HG03135 (cell line): ENCODE measurements around the gene MBD3L5.
"Not testable (repeated sequence)": the region's sequence is repeated elsewhere in the genome, so short reads cannot be mapped to it uniquely, and the experiment has no call there.

Experiments used
- ATAC-seq: cut with Tn5 transposase; IDR thresholded peaks from one replicate; pipeline ENCODE4 v1.9.1; 2021; ENCODE audit warnings: mild to moderate bottlenecking, moderate library complexity; ENCODE audit not compliant: unreplicated experiment

The MBD3L5 gene

GRCh38 chr19:7030278-7030677 lies at the start of gene MBD3L5:
TSS of gene MBD3L5 (plus strand) at chr19:7030578. CDS start at chr19:7030612, 34 bp downstream.
- not testable (repeated sequence) for ATAC-seq

- ATAC-seq, result no peak
These were observed 46.9 kb upstream of the MBD3L5 start for GRCh38 chr19:6983448-6983847.

- no peak for ATAC-seq
These were observed 42.5 kb upstream of the MBD3L5 start for GRCh38 chr19:6987850-6988249.

DNA sequence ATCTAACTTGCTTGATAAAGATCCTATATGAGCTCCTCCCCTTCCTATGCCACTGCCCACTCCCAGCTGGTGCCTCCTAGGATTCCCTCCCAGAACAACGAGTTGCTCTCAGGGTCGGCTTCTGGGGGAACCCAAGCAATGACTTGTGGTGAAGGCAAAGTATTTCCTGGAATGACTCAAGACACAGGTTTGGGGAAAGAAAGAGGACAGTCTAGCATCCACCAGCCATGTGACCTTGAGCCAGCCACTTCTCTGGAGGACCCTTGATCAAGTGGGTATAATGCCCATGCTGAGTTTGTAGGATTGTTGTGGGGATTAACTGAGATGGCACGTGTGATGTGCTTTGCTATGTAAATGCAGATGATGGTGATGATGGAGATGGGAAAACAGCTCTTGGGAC lies 42.1 kb upstream of the MBD3L5 start:
- ATAC-seq, result no peak

DNA sequence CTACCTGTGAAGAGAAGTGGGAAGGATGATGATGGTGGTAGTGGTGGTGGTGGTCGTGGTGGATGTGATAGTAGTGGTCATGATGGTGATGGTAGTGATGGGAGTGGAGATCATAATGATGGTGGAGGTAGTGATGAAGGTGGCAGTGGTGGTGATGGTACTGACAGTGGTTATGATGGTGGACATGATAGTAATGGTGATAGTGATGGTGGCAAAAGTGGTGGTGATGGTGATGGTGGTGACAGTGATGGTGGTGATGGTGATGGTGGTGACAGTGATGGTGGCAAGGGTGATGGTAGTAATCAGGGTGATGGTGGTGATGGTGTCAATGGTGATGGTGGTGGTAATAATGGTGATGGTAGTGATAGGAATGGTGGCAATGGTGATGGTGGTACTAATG lies 35.3 kb upstream of the MBD3L5 start:
- ATAC-seq, result no peak

GRCh38 chr19:6996810-6997209 lies 33.6 kb upstream of the MBD3L5 start:
- ATAC-seq, result no peak

DNA sequence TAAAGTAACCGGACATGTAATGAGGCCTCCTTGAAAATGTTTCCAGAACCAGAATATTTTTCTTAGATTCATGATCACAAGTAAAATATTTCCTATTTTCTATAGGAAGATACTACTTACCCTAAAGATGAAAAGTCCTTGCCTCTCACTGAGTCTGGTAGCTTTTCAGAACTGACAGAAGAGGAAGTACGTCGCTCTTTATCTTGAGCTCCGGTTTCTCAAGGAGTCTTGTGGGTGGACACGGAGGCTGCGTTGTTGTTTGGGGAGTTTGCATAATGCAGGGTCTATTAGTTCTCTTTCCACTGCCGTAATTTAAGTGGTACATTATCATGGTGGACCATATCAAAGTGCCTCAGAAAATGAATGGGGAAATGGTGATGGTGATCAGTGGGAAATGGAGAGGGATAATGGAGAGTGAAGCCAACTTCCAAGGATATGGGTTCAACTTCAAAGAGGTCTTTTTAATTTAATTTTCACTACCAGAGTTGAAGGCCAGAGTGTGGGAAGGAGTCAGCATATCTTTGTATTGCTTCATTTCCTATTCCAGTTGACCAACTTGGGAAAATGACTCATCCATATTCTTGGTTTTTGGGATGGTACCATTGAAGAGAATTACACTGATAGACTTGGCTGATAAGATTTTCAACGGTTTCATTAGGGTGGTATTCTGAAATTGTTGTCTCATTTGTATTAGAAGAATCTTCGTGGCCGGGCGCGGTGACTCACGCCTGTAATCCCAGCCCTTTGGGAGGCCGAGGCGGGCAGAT lies 32.5 kb upstream of the MBD3L5 start:
- no peak for ATAC-seq

DNA sequence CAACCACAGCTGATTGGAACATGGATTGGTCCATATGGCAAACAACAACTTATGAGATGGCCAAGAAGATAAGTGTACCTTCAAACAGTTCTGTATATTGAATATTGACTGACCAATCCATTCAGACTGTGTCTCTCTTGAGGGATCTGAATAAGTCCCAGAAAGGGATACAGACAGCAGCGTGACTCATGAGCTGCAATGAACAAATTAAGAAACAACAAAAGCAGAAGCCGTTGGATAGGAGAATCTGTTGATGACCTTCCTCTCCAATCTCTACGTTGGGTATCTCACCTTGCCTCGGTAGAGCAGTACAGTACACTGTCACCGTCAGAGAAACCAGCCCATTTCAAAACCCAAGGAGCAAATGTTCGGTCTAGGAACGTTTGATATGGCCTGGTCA lies 30.4 kb upstream of the MBD3L5 start:
- ATAC-seq, result no peak

- no peak for ATAC-seq
These were observed 30.0 kb upstream of the MBD3L5 start for GRCh38 chr19:7000333-7000732.

DNA sequence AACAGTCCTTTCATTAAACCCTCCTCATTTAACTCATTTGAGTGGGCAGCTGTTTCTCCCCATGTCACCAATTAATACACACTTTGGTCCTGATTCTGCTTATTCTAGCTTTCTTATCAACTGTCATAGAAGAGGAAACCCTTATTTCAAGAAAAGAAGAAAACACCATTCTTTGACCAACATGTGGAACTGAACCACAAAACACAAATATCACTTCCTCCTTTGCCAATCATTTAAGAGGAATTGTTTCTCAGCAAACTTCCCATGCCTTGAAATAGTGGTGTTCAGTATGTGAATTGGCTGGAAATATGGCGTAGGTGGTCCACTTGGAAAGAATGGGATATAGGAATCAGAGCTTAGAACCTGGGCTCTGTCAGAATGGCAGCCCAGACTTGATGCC lies 29.6 kb upstream of the MBD3L5 start:
- no peak for ATAC-seq

- ATAC-seq, result no peak
These were observed 26.0 kb upstream of the MBD3L5 start for GRCh38 chr19:7004313-7004931.

GRCh38 chr19:7006135-7006704 lies 24.2 kb upstream of the MBD3L5 start:
- no peak for ATAC-seq

- ATAC-seq, result no peak
These were observed 22.5 kb upstream of the MBD3L5 start for GRCh38 chr19:7007859-7008258.

DNA sequence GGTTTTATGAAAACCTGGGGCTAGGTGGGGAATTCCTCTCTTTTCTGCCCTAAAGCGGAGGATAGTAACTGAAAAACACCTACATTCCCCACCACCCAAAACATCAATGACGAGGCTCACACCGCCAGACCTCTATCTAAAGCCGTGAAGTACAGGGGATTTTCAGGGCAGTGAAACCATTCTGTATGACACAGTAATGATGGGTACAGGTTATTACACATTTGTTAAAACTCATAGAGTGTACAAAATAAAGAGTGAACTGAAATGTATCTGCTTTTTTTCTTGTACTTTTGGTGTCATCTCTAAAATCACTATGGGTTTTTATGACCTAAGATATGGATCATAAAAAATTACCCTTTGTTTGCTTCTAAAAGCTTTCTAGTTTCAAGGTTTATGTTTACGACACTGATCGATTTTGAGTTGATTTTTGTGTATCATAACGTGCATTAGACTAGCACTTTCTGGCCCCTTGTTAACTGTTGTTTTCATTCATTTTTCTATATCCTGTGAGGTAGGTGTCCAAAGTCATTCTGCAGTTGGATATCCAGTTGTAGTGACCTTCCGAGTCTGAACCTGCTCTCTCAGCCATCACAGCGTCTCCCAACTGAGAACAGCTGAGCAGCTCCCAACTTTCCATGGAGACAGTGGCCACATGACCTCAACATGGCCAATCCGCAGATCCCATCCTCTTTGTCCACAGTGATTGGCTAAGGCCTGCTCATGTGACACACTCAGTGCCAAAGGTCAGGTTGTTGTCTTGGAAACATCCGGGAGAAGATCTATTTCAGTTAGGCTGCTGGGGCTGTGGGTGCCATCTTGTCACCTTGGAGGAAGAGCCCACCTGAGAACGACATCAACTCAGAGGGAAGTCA lies 19.4 kb upstream of the MBD3L5 start:
- ATAC-seq, result no peak

DNA sequence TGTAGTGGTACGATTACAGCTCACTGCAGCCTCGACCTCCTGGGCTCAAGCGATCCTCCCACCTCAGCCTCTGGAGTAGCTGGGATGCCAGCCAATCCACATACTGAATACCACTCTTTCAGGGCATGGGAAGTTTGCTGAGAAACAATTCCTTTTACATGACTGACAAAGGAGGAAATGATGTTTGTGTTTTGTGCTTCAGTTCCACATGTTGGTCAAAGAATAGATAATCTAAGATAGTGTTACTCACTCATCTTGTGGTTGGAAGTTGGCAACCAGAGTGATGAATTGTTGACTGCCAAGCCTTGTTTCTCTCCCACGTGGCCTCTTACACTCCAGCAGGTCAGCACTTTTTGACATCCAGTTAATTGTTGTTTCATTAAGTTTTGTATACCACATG lies 16.7 kb upstream of the MBD3L5 start:
- ATAC-seq, result no peak

DNA sequence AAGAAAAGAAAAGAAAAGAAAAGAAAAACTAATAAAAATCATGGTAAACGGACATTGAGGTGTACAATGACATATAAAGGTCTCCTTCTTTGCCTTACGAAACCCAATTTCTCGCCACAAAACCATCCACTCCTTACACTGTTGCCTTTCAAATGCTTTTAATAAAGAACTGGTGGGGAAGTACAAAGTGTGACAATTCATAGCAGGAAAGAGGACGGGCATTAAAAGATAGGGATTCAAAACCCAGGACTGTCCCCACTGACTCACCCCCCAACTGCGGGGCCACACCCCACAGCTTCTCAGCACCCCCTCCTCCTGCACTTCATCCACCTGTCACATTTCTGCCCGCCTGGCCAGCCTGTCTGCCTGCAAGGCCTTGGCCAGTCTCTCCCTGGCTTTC lies 11.6 kb upstream of the MBD3L5 start:
- ATAC-seq, result no peak

DNA sequence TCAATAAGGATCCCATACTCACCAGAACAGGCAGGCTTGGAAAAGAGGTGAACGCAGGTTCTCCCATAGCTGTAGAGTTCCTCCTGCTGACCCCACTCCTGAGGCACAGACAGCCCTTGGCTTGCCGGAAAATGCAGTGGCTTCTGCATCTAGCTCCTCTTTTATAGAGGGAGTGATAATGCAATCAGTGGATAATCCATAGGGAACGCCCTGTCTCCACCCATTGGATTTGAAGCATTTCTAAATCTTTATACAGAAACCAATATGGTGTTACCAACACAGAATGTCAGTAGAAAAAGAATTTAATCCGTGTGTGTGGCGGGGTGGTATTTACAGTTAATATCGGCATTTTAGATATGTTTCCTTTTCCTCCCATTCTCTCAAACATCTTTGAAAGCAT lies 9.0 kb upstream of the MBD3L5 start, which contains the start of gene MBD3L2B:
MBD3L2B (minus strand) TSS at position 101 of the 400 bp plus-strand sequence; CDS start at position 67, 34 bp downstream.
- ATAC-seq, result not testable (repeated sequence)

- not testable (repeated sequence) for ATAC-seq
These were observed 1.6 kb upstream of the MBD3L5 start for GRCh38 chr19:7028790-7029189.

GRCh38 chr19:7040079-7040478 lies 9.7 kb downstream of the MBD3L5 start, which contains the start of gene MBD3L4:
TSS of gene MBD3L4 (minus strand) at chr19:7040179. CDS start at chr19:7040144, 35 bp downstream.
- not testable (repeated sequence) for ATAC-seq

DNA sequence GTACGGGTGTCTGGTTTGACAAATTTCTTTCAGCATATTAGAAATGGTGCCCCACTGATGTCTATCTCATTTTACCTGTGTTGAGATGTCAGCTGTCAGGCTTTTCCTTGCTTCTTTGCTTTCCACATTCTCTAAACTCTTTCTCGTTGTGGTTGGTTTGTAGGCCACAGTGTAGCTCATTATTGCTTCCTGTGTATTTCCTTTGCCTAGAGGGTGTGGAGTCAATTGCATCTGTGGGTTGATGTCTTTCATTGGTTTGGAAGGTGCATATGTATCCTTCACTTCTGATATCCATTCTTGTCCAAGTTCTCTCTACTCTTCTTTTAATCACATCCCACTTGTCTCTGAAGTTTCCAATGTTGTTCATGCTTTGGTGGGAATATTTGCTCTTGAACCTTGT lies 11.2 kb downstream of the MBD3L5 start:
- not testable (repeated sequence) for ATAC-seq

GRCh38 chr19:7049021-7049420 lies 18.6 kb downstream of the MBD3L5 start, which contains the start of gene MBD3L2:
TSS of gene MBD3L2 (plus strand) at chr19:7049321. CDS start at chr19:7049374, 53 bp downstream.
- not testable (repeated sequence) for ATAC-seq
